H9 (cell line): ENCODE data around the gene ANKS1B. TPM values are rescaled to one million over a fixed set of nuclear protein-coding genes. Genes with fewer than 3 reads are reported as not detected.

Source experiments
- DNase-seq: peaks from one replicate; pipeline ENCODE4 v3.0.0-alpha.2; 2017
- H2AFZ ChIP-seq: one replicate; pipeline ENCODE4 v1.6.1; 2013; ENCODE audit warnings: mild to moderate bottlenecking, low read length, control low read depth, moderate library complexity
- H2AK5ac ChIP-seq: 2 replicates; pipeline ENCODE4 v1.6.1; 2013; ENCODE audit warnings: low read length, control low read depth, mixed read lengths; ENCODE audit not compliant: insufficient read length
- H2BK120ac ChIP-seq: one replicate; pipeline ENCODE4 v1.6.1; 2013; ENCODE audit warnings: low read depth, mild to moderate bottlenecking, low read length, control low read depth, inconsistent platforms; ENCODE audit not compliant: poor library complexity, severe bottlenecking
- H2BK12ac ChIP-seq: 2 replicates; pipeline ENCODE4 v1.6.1; 2013; ENCODE audit warnings: low read length, control low read depth, mixed read lengths, low read depth; ENCODE audit not compliant: insufficient read length
- H2BK15ac ChIP-seq: 2 replicates; pipeline ENCODE4 v1.6.1; 2013; ENCODE audit warnings: low read depth, low read length, control low read depth
- H2BK20ac ChIP-seq: one replicate; pipeline ENCODE4 v1.6.1; 2013; ENCODE audit warnings: low read depth, mild to moderate bottlenecking, low read length, control low read depth, inconsistent platforms; ENCODE audit not compliant: poor library complexity, severe bottlenecking
- H2BK5ac ChIP-seq: 2 replicates; pipeline ENCODE4 v1.6.1; 2013; ENCODE audit warnings: low read length, control low read depth, mixed read lengths; ENCODE audit not compliant: insufficient read length
- H3K14ac ChIP-seq: 2 replicates; pipeline ENCODE4 v1.6.1; 2013; ENCODE audit warnings: low read length, control low read depth; ENCODE audit not compliant: insufficient read depth
- H3K18ac ChIP-seq: 2 replicates; pipeline ENCODE4 v1.6.1; 2013; ENCODE audit warnings: low read depth, mild to moderate bottlenecking, mixed read lengths, low read length, control low read depth; ENCODE audit not compliant: insufficient read length
- H3K23ac ChIP-seq: 2 replicates; pipeline ENCODE4 v1.6.1; 2013; ENCODE audit warnings: low read length, control low read depth, mixed read lengths, low read depth; ENCODE audit not compliant: insufficient read length
- H3K23me2 ChIP-seq: 2 replicates; pipeline ENCODE4 v1.6.1; 2013; ENCODE audit warnings: low read depth, mild to moderate bottlenecking, mixed read lengths, low read length, control low read depth; ENCODE audit not compliant: insufficient read length, poor library complexity, severe bottlenecking
- H3K27ac ChIP-seq: 2 replicates; pipeline ENCODE4 v1.5.1; 2013; ENCODE audit warnings: low read length, control low read depth, mixed read lengths, low read depth; ENCODE audit not compliant: insufficient read length
- H3K27me3 ChIP-seq: 2 replicates; pipeline ENCODE4 v1.6.1; 2013; ENCODE audit warnings: low read length, control low read depth, inconsistent platforms; ENCODE audit not compliant: insufficient read depth
- H3K4ac ChIP-seq: 2 replicates; pipeline ENCODE4 v1.6.1; 2013; ENCODE audit warnings: low read depth, mild to moderate bottlenecking, control low read depth, inconsistent platforms, low read length, moderate library complexity
- H3K4me1 ChIP-seq: 2 replicates; pipeline ENCODE4 v1.6.1; 2013; ENCODE audit warnings: low read length, control low read depth, inconsistent platforms; ENCODE audit not compliant: insufficient read depth
- H3K4me2 ChIP-seq: 2 replicates; pipeline ENCODE4 v1.6.1; 2013; ENCODE audit warnings: low read length, control low read depth, mixed read lengths; ENCODE audit not compliant: insufficient read length, insufficient read depth
- H3K56ac ChIP-seq: 2 replicates; pipeline ENCODE4 v1.6.1; 2013; ENCODE audit warnings: low read depth, mild to moderate bottlenecking, mixed read lengths, low read length, control low read depth; ENCODE audit not compliant: insufficient read length
- H3K79me1 ChIP-seq: 2 replicates; pipeline ENCODE4 v1.6.1; 2013; ENCODE audit warnings: low read depth, mild to moderate bottlenecking, moderate library complexity, low read length, control low read depth, inconsistent platforms; ENCODE audit not compliant: insufficient read depth, poor library complexity, severe bottlenecking
- H3K79me2 ChIP-seq: 2 replicates; pipeline ENCODE4 v1.6.1; 2013; ENCODE audit warnings: low read length, control low read depth, inconsistent platforms; ENCODE audit not compliant: insufficient read depth
- H3K9ac ChIP-seq: 2 replicates; pipeline ENCODE4 v1.6.1; 2013; ENCODE audit warnings: low read length, control low read depth, mixed read lengths; ENCODE audit not compliant: insufficient read length; ENCODE audit errors: extremely low read depth
- H3K9me3 ChIP-seq: one replicate; pipeline ENCODE4 v1.6.1; 2013; ENCODE audit warnings: low read depth, low read length, inconsistent platforms; ENCODE audit not compliant: control insufficient read depth
- H3T11ph ChIP-seq: one replicate; pipeline ENCODE4 v1.6.1; 2013; ENCODE audit warnings: mild to moderate bottlenecking, low read length, control low read depth, inconsistent platforms
- H4K20me1 ChIP-seq: one replicate; pipeline ENCODE4 v1.6.1; 2013; ENCODE audit not compliant: control insufficient read depth, insufficient read length, insufficient read depth
- H4K5ac ChIP-seq: 2 replicates; pipeline ENCODE4 v1.6.1; 2013; ENCODE audit warnings: low read depth, mild to moderate bottlenecking, mixed read lengths, low read length, control low read depth; ENCODE audit not compliant: insufficient read length
- H4K8ac ChIP-seq: replicated peaks from 2 replicates; pipeline ENCODE4 v1.6.1; 2013; ENCODE audit warnings: low read length, control low read depth, mixed read lengths, low read depth; ENCODE audit not compliant: insufficient read length
- H4K91ac ChIP-seq: 2 replicates; pipeline ENCODE4 v1.6.1; 2013; ENCODE audit warnings: low read depth, mild to moderate bottlenecking, moderate library complexity, mixed read lengths, low read length, control low read depth; ENCODE audit not compliant: insufficient read length
- H3K27ac Mint-ChIP-seq, 3 experiments: 2 replicates in 2 of 3; 3 replicates in 1 of 3; pipeline ENCODE4 v1.8.0; 2020 to 2021; ENCODE audit warnings: mixed read lengths in 3 of 3, mild to moderate bottlenecking in 1 of 3, moderate library complexity in 1 of 3
- H3K27me3 Mint-ChIP-seq: 2 replicates; pipeline ENCODE4 v1.8.0; 2021; ENCODE audit warnings: low read depth, mild to moderate bottlenecking, moderate library complexity, mixed read lengths
- H3K36me3 Mint-ChIP-seq, 3 experiments: 2 replicates in 2 of 3; 3 replicates in 1 of 3; pipeline ENCODE4 v1.8.0; 2020 to 2021; ENCODE audit warnings: low read depth in 3 of 3, mixed read lengths in 3 of 3; ENCODE audit not compliant: insufficient read depth in 1 of 3
- H3K4me1 Mint-ChIP-seq, 2 experiments: 2 replicates each; pipeline ENCODE4 v1.8.0; 2020; ENCODE audit warnings: mixed read lengths in 2 of 2
- H3K4me3 Mint-ChIP-seq, 2 experiments: 2 replicates in 1 of 2; 3 replicates in 1 of 2; pipeline ENCODE4 v1.8.0; 2020 to 2021; ENCODE audit warnings: mild to moderate bottlenecking in 2 of 2, mixed read lengths in 2 of 2, moderate library complexity in 1 of 2
- H3K9me3 Mint-ChIP-seq, 2 experiments: 2 replicates in 1 of 2; 3 replicates in 1 of 2; pipeline ENCODE4 v1.8.0; 2020; ENCODE audit warnings: mild to moderate bottlenecking in 2 of 2, mixed read lengths in 2 of 2, moderate library complexity in 1 of 2
- CTCF ChIP-seq: fragments of 200-600 bp; sonication (generic); conservative IDR thresholded peaks from 3 replicates; pipeline ENCODE4 v1.8.0; 2021; ENCODE audit warnings: antibody characterized with exemption, mild to moderate bottlenecking
- total RNA-seq: library from RNA; stranded (reverse); gene quantifications from 2 replicates; pipeline ENCODE4 v1.2.1, GENCODE V29; 2021

Gene ANKS1B
- total RNA-seq, 1 experiment from 2014 or later: 4.1 TPM

GRCh38 chr12:99019798-99020197 lies 964.9 kb downstream of the ANKS1B start:
- Histone ChIP-seq H4K91ac (no peak overlapping the region), H3K23me2 (no peaks in the 10 kb centered on the region), H4K5ac (no peak overlapping the region), H3K27me3 (no peaks in the 10 kb centered on the region), H3K14ac (no peak overlapping the region), H3K79me2 (no peaks in the 10 kb centered on the region), H3K23ac (no peak overlapping the region), H3K27ac (no peak overlapping the region), H4K20me1 (no peaks in the 10 kb centered on the region), H2BK12ac (no peak overlapping the region), H3K4ac (no peak overlapping the region), H2AFZ (no peak overlapping the region), H3K18ac (no peak overlapping the region), H3K9ac (no peak overlapping the region), H2BK5ac (no peak overlapping the region), H3K79me1 (no peaks in the 10 kb centered on the region), H3K4me2 (no peak overlapping the region), H3K56ac (no peak overlapping the region), H2BK120ac (no peak overlapping the region), H4K8ac (no peak overlapping the region), H2BK20ac (no peak overlapping the region), H2AK5ac (no peak overlapping the region), H3K4me1 (no peaks in the 10 kb centered on the region), H2BK15ac (no peak overlapping the region), H3K9me3 (peaks cover 10% of the 10 kb centered on the region), H3T11ph (no peak overlapping the region)
- no peak overlapping the region for H3K4me3 Mint-ChIP-seq
- H3K36me3 Mint-ChIP-seq: peaks cover 0 to 3% (median 0%) of the 10 kb centered on the region in 3 experiments; a peak in 2 of 7 replicates
- no peak overlapping the region for H3K27ac Mint-ChIP-seq
- H3K27me3 Mint-ChIP-seq: 0 out of 2 replicates have a peak, but pooled peaks cover under 1% of the 10 kb centered on the region
- no peak for TF ChIP-seq CTCF
- H3K4me1 Mint-ChIP-seq: peaks cover 3 to 8% of the 10 kb centered on the region in 2 experiments; a peak in 1 of 4 replicates
- H3K9me3 Mint-ChIP-seq: peaks cover 9 to 22% of the 10 kb centered on the region in 2 experiments; a peak in 4 of 5 replicates
- no peak for DNase-seq
